ENCODE measurements around the gene LMF2.

Gene LMF2

DNA sequence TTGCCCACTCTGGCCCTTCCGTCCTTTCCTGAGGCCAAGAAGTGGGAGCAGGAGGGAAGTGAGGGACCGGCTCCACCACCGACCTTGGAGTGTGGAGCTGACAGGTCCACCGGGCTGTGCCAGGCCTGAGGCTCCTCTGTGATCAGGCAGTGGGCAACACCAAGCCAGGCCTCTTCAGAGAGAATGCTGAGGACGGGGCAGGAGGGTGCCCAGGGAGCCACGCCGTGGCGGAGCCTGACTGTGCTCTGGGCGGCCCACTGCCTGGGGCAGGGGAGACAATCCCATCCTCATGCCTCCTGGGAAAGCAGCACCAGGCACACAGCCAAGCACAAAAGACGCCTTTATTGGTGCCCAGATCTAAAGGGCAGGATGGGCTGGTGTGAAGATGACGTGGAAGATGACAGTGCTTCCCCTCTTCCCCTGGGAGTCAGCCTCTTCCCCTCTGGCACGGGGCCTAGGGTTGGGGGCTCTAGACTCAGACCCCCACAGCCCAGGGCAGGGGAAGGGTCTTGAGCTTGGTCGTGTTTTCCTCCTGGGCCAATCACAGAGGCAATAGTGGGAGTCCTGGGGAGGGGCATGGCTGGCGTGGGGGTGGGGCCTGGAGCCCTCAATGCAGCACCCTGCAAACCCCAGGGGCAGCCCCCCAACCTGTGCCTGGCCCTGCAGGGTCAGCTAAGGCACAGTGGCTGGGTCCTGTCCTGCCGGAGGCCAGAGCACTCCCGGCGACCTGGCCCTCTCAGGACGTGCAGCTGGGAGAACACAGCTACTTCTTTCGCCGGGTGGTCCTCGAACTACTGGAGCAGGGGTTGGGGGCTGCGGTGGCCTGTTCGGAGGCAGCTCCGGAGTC lies 4.7 kb downstream of the LMF2 start:
- DNase-seq: no peak

DNA sequence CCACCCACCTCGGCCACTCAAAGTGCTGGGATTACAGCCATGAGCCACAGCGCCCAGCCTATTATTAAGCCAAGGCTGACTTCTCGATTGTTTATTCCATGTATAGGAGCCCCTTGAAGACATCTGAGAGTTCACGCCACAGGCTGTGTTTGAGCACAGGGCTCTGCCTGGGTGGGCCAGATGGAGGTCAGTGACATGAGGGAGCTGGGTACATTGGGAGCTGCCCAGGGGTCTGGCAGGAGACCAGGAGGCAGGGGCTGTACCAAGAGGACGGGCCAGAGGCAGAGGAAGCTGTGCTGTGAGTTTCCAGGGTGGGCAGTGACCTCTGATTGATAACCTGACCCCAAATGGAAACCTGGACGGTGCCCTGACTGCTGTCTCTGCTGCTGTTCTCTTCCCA lies 5.4 kb downstream of the LMF2 start:
- no peak for DNase-seq

DNA sequence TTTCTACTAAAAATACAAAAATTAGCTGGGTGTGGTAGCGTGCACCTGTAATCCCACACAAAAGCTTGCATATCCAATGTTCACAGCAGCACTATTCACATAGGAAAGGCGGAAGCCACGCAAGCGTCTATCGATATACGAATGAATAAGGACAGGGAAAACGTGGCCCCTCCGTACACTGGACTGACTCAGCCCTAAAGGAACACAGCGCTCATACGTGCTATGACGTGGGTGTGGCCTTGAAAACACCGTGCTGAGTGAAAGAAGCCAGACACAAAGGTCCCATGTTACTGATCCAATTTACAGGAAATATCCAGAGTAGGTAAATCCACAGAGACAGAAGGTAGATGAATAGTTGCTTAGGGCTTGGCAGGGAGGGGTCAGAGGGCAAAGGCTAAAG lies 7.0 kb downstream of the LMF2 start:
- DNase-seq: no peak

DNA sequence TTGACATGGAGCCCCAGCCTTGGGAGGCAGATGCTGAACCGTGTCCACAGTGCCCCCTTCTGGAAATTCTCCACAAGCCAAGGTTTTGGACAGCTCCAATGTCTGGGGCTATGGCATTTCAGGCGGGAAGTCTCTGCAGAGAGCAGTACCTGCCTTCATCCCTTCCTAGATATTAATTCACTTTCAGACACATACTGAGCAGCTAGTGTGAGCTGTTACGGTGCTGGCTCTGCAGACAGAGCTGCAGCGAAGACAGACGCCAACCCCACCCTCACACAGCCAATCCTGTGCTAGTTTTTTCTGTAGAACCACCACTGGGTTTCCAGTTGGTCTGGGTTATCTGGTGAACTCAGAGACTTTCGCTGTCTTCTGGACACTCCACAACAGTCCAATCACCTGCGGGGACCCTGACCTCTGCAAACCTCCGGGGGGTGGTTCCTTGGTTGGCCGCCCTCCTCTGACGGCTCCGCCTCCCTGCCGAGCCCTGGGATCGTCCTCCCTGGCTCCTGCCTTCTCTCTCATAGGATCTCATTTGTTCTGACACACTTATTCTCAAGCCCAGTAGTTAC lies 9.1 kb downstream of the LMF2 start:
- peak; percentile 48 for DNase-seq

DNA sequence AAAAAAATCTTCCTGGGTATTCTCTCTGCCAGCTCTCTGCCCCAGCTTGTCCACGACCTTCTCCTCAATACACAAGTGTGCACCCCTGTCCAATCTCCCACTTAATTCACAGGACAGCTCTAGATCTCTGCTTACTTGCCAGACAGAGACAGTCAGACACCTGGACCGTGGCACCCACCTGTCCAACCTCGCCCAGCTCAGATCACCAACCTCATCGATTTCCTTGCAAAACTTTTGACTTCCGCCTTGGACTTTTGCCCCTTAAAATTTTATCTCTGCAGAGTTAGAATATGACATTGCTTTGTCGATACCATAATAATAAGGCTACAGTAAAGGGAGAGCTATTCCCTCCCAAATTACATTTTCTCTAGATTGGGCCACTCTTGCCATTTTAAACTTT lies 10.4 kb downstream of the LMF2 start:
- DNase-seq: no peak

DNA sequence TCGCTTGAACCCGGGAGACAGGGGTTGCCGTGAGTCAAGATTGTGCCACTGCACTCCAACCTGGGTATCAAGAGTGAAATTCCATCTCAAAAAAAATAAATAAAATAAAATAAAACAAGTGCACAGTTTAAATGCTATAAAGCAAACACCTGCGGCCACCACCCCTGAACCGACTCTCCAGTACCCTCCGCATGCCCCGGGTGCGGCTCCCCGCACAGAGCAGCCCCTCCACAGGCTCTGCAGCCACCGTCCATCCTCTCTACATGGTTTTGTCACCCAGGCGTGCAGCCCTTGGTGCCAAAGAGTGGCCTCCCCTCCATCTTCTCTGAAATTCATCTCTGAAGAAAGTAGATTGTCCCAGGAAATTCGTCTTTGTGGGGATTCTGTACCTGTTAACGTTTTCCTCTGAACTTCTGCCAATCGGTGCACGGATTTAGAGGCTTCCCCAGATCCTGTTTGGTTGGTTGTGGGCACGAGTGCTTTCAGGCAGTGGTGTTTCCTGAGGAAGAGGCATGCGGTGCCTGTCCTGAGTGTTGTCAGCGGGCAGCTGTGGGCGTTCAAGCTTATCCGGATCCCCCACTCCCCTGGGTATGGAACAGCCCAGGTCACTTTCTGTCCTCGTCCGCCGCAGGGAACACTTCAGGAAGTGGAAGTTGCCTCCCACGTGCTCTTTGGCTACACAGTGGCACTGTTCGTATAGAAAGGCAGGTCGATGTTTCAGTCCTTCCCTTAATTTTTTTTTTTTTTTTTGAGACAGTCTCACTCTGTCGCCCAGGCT lies 16.8 kb downstream of the LMF2 start:
- no peak for DNase-seq

DNA sequence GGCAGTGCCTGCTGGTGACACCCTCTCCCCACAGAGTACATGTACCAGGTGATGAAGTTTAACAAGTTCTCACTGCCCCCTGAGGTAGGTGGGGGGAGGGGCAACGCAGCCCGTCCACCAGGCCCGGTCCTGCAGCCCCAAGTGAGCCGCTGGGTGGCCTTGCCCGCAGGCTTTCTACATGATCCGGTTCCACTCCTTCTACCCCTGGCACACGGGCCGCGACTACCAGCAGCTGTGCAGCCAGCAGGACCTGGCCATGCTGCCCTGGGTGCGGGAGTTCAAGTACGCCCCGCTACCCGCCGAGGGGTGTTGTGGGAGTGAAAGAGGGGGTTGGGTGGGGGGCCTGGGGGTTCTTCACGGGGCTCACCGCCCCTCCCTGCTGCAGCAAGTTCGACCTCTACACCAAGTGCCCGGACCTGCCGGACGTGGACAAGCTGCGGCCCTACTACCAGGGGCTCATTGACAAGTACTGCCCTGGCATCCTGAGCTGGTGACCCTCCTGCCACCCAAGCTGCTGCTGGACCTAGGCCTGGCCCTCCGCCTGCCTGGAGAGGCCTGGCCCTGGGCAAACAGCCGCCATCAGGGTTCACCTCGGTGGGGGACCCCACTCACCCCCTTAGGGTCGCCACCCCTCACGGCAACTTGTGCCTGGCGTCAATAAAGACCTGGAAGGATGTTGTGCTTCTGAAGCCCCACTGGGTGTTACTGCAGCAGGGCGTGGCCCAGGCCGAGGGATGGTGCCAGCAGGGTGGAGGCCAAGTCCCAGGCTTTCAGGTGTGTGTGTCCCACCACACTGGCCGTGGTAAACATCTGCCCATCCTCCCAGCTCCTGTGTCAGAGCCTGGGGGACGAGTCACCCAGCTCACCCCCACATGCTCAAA lies 17.9 kb downstream of the LMF2 start:
- no peak for DNase-seq

DNA sequence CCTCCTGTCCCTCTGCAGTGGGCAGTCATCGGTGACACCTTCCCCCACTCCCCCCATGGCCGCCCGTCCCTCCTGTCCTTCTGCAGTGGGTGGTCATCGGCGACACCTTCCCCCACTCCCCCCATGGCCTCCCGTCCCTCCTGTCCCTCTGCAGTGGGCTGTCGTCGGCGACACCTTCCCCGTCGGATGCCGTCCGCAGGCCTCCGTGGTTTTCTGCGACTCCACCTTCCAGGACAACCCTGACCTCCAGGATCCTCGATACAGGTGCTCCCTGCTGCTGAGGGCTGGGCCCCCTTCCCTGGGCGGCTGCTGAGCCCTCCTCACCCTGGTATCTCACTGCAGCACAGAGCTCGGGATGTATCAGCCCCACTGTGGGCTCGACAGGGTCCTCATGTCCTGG lies 18.6 kb downstream of the LMF2 start:
- no peak for DNase-seq

DNA sequence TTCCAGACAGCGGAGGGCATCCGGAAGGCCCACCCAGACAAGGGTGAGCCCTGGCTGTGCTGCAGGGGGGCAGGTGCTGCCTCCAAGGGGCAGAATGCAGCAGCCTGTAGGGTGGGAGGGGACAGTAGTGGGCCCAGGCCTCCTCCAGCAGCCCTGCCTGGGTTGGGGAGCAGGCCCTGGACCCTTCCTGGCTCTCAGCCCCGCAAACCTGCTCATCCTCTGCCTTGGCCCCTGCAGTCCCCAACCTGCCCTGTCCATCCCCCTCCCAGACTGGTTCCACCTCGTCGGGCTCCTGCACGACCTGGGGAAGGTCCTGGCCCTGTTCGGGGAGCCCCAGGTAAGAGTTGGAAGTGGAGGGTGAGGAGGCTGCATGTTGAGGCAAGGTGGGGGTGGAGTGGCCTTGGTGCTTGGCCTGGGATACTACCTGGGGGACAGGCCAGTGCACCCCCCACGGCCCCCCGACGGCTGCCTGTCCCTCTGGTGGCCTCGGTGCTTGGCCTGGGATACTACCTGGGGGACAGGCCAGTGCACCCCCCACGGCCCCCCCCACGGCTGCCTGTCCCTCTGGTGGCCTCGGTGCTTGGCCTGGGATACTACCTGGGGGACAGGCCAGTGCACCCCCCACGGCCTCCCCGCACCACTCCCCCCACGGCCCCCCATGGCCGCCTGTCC lies 19.4 kb downstream of the LMF2 start:
- DNase-seq: no peak

DNA sequence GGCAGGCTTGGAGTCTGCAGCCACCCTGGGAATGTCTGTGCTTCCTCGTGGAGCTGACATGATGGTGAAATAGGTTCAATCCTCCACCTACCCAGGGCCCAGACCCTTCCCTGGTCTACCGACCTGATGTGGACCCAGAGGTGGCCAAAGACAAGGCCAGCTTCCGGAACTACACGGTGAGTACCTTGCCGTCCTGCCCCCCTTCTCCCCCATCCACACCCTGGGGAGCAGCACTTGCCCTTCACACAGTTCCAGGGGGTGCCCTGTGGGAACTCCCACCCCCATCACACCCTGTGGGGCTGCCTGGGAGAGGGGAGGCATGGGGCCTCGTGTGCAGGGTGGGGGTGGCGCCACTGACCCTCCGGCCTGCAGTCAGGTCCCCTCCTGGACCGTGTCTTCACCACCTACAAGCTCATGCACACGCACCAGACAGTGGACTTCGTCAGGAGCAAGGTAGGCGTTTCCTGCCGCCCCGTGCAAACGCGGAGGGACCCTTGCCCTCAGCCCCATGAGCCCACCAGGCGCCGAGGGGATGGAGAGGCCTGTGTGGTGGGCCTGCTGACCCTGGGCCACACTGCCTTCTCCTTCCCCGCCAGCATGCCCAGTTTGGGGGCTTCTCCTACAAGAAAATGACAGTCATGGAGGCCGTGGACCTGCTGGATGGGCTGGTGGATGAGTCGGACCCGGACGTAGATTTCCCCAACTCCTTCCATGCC lies 20.1 kb downstream of the LMF2 start:
- DNase-seq: no peak

DNA sequence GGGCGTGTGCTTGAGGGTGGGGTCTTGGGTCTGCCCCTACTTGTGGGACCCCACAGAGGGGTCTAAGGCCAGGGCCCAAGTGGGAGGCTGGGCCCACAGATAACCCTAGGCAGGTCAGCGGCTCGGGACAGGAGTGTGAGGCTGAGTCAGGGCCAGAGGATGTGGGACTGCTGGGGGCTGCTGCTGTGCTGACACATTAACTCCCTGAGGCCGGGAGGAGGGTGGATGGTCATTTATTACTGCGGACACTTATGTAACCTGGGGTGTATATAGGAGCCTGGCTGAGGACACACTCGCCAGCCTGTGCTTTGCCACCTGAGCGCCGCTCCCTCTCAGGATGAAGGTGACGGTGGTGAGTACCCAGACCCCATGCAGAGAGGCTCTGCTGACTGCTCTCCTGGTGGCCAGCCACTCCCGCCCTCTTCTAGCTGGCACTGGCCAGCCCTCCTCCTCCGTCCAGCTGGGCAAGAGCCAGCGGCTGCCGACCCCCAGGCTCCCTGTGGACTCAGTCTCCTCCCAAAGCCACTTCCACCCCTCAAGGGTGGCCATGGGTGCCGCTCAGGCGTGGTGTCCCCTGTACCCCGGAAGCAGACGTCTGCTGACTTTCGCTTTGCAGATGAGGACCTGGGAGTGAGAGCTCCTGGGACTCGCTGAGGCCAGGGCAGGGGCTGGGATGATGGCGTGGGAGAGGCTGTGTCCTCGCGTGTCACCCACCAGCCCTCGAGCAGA lies 20.8 kb downstream of the LMF2 start, which contains the start of gene MIOX:
Gene MIOX, plus strand, starts transcription at position 299 of the 729 bp plus-strand sequence. Its CDS starts 39 bp downstream, at position 338.
- no peak for DNase-seq

DNA sequence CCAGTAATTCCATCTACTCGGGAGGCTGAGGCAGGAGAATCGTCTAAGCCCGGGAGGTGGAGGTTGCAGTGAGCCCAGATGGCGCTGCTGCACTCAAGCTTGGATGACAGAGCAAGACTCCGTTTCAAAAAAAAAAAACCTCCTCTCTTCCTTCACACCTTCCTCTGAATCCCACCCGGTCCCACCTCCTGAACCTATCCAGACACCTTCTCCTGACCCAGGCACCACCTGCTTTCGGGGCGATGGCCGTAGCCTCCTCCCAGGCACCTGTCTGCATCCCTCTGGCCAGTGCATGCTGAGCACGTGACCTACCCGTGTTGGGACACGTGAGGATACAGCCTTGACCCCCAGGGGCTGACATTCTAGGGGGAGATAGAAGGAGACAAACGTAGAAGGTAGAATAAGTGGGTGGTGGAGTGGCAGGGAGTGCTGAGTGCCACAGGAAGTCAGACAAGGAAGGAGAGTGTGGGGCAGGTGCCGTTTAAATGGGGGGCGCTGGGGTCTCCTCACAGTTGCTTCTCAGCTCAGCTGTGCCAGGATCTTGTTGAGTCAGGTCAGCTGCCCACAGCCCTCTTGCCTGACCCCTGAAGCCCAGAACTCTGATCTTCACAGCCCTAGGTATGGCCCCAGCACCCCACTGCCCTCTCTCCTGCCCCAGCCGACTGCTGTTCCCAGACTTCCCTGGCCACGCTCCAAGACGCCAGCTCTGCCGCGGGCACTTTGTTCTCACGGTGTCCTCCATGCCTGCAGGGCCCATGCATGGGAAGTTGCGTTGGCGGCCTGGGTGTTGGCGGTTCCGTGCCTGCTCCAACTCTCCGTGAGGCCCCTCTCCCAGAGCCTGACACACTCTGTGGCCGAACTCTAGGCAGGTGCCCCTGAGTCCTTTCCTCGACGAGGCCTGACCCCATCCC lies 22.0 kb downstream of the LMF2 start:
- DNase-seq: no peak

DNA sequence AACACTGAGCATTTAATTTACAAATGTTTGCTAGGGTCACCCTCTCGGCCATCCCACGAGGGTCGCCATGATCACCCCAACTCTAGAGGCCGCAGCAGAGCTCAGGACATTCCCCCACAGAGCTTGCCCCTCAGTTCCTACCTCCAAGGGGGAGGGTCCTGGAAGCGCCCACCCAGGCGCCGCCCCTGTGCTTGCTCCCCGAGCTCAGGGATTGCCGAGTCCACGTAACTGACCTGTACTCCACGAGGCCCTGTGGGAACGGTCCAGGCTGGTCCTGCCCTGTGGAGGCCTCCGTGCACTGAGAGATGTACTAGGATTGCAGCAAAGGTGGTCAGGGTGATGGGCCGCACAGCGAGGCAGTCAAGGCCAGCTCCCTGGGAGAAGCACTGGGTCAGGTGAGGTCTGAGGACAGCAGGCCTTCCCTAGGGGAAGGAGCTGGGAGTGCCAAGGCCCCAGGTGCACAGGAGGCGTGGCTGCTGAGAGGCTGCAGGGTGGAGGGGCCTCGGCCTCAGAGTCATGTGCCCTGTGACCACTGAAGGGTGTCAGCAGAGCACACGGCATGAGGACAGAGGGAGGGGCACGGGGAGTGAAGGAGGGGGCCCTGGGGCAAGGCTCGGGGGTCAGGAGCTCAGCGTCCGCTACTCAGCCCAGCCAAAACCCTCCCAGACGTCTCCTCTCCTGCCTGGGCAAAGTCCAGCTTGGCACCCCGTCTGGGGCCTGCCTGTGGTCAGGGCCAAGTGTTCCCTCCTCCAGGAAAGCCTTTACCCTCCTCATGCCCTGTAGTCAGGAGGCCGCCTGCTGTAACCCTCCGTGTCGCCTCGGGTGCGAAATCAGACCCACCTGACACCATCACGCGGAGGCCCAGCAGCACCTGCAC lies 23.3 kb downstream of the LMF2 start:
- no peak for DNase-seq

DNA sequence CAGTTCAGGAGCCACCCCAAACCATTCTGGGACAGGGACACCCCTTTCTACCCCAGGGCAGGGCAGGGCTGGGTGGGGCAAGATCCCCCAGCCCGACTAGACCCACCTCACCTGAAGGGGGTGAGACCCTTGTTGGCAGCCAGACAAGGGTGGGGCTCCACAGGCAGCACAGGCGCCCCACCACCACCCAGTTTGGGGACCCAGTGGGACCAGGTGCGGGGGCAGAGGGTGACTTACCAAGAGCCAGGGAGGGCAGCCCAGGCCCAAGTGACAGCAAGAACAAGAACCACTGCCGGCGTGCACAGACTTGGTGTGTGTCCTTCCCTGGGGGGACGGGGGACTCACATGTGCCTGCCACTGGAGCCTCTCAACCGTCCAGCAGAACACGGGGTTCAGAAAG lies 23.9 kb downstream of the LMF2 start:
- DNase-seq: no peak

DNA sequence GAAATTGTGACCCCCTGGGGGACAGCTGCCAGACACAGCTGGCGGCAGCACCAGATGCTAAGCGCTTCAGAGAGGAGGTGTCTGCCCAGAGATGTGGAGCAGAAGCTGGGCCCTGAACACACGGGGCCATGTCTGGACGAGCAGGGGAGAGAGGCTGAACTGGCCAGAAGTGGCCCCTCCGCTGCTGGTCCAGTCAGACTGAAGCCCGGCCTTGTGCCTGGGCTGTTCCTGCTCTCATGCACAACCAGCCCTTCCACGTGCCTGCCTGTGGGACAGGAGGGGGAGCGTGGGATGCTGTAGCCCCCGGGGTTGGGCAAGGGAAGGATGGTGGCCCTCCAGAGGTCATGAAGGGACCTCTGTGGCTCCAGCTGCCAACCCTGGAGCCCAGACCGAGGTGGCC lies 24.4 kb downstream of the LMF2 start:
- no peak for DNase-seq

DNA sequence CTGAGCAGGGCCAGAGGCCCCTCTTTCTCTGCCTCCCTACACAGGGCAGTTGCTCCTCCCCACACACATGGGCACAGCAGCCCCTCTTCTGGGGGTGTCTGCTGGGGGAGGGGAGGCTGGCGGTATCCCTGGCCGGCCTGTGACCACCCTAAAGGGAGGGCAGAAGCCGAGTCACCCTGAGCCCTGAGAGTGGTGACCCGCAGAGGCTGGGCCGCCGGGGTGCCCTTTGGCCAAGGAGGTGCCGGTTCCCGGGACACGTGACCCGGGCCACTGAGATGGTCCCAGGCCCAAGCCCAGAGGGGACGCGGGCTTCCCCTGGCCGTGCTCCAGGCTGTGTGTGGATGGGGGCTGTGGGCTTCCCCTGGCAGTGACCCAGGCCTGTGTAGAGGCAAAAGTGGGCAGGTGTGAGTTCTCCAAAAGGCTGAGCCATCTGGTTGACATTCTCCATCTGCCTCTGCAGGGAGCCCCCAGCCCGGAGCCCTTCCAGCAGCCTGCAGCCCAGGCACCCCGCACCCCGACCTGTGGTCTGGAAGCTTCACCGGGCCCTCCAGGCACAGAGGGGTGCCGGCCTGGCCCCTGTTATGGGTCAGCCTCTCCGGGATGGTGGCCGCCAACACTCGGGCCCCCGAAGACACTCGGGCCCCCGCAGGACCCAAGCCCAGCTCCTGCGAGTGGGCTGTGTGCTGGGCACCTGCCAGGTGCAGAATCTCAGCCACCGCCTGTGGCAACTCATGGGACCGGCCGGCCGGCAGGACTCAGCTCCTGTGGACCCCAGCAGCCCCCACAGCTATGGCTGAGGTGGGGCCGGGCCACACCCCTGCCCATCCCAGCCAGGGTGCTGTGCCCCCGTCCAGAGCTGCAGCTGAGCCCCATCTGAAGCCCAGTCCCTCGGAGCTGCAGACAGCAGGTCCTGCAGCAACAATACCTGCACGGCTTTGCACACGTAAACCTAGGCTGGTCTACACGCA lies 25.1 kb downstream of the LMF2 start:
- DNase-seq: no peak

DNA sequence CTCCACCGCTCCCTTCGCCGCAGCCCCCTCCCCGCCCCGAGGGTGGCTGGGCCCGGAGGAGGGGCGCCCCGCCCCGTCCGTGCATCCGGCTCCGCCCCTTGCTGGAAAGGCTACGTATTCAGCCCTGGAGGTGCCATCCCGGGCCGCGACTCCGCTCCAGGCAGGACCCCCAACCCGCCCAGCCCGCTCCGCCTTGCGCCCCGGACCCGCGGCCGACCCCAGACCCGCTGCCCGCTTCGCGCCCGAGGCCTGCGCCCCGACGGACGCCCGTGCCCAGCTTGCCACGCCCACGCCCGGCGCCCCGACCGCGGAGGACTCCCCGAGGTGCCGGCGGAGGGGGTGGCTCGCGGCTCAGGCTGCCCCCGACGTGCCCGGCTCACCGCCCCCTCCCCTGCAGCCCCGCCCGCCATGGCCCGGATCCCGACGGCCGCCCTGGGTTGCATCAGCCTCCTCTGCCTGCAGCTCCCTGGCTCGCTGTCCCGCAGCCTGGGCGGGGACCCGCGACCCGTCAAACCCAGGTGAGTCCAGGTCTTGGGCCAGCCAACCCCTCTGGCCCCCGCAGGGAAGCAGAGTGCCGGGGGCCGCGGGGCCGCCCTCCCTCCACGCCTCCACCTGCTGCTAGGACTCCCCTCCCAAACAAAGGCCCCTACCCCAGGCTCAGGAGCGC lies 25.9 kb downstream of the LMF2 start, which contains the start of gene ADM2:
Gene ADM2, plus strand, starts transcription at position 104 of the 667 bp plus-strand sequence. Its CDS starts 305 bp downstream, at position 409.
- peak; percentile 50 for DNase-seq

All from effector CD8-positive, alpha-beta T cell (primary cell).